ENCODE data around the gene TTC16.
"Not testable (repeated sequence)": the region's sequence is repeated elsewhere in the genome, so short reads cannot be mapped to it uniquely, and the experiment has no call there.

The TTC16 gene

DNA sequence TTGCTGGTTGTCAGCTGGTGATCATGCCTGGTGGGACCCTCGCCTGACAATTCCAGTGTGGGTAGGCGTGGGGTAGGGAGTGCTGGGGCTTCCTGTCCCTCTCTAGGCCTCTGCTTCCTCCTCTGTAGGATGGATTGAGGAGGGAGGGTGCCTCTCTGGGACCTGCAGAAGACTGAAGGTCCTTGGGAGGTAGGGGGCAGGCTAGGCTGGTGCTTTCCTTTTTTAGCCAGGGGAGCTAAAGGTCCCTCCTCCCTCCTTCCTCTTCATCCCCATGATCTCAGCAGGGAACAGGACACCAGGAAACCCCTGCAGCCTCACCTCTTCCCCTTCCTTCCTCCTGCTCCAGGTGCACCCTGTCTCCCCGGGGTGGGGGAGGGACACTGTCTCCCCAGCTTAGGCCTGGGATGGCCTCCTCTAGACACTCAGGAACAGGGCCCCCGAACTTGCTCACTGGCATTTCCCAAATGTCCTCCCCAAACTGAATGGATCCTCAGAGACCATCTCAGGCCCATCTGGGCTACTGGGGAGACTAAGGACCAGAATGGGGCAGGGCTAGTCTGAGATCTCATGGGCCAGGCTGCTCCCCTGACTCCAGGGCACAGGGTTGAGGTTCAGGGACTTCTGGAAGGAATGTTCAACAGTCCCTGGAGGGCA lies 54.2 kb downstream of the TTC16 start:
- DNase-seq, result no peak

GRCh38 chr9:127770583-127770904 lies 54.7 kb downstream of the TTC16 start:
- no peak for DNase-seq

- DNase-seq, result peak; percentile 97
Measured at GRCh38 chr9:127770905-127771569, 55.2 kb downstream of the TTC16 start.

DNA sequence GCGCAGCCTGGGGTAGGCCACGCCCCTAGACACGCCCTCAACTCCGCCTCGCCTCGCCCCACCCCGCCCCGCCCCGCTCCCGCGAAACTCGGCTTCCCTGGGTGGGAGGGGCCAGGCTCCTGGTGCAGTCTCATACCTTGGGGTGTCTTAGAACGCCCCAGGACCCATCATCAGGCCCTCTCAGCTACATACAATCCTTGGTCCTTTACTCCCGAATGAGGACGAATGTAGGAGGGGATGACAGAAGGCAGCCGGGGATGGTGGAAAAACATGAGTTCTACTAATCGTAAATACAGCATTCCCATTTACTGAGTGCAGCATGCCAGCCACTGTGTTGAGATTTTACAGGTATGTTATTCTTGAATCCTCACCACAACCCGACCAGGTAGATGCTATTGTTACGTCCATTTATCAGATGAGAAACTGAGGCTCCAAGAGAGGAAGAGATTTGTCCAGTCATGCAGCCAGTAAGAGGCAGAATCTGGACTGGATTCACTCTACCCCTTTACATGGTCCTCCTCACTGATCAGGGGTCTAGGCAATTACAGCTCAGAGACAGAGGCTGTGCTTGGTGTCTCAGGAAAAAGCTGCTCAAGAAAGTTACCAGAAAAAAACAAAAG lies 55.8 kb downstream of the TTC16 start:
- DNase-seq, result no peak

GRCh38 chr9:127772603-127773002 lies 56.7 kb downstream of the TTC16 start:
- DNase-seq, result no peak

DNA sequence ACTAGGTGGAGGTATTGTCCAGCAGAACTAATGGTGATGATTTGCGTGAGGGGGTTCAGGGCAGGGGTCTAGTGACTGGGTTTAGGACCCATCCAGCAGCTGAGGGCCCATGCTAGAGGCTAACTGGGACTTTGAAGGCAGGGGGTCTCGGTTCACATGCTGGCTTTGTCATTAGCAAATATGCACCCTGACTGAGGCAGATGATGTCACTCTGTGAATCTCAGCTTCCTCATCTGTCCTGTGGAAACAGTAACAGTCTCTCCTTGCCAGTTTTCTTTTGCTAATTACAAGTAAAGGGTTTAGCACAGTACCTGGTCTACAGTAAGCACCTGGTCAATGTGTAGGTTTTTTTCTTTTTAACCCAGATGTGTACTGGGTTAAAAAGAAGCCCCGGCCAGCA lies 57.4 kb downstream of the TTC16 start:
- no peak for DNase-seq

GRCh38 chr9:127773981-127774380 lies 58.1 kb downstream of the TTC16 start:
- DNase-seq, result no peak

GRCh38 chr9:127776195-127776923 lies 60.5 kb downstream of the TTC16 start:
- DNase-seq, result no peak

- DNase-seq, result no peak
Measured at GRCh38 chr9:127776924-127777289, 61.0 kb downstream of the TTC16 start.

- DNase-seq, result no peak
Measured at GRCh38 chr9:127777368-127777980, 61.6 kb downstream of the TTC16 start.

- no peak for DNase-seq
Measured at GRCh38 chr9:127778280-127779135, 62.6 kb downstream of the TTC16 start, which contains the start of gene SH2D3C. SH2D3C (minus strand) TSS chr9:127778666; CDS start chr9:127778627, 39 bp downstream.

GRCh38 chr9:127779136-127779981 lies 63.5 kb downstream of the TTC16 start:
- DNase-seq, result no peak

DNA sequence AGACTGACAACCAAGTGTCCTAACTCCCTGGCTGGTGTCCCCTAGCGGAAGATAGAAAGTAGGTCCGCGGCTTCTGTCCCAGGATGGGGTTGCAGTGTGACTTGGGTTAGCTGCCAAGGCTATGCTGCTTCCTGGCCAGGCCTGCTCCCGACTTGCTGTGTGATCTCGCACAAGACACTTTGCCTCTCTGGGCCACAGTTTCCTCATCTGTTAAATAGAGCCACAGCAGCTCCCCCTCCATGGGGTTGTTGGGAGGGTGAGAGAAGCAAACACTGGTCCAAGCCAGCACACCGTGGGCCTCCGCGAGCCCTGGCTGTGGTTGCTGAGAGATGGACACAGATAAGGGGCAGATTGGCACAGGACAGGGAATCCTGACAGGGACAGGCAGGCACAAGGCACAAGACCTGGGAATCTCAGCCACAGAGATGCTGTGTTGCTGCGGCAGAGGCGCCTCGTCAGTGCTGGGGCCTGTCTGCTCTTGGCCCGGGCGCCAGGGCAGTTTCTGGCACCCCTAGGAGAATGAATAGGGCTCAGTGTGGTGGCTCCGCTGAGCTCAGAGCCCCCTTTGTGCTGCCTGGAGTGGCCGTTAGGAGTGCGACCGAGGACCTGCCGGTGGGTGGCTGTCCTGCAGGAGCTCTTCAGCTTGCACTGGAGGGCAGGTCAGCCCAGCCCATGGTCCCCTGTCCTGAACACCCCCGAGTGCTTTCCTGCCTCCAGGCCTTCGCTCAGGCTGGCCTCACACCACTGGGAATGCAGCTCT lies 64.4 kb downstream of the TTC16 start:
- DNase-seq, result no peak

GRCh38 chr9:127780909-127781308 lies 65.0 kb downstream of the TTC16 start:
- not testable (repeated sequence) for DNase-seq
